Endothelial cell of umbilical vein (primary cell): ENCODE results near the gene TRDMT1. TPM values are rescaled to one million over a fixed set of nuclear protein-coding genes. Genes with fewer than 3 reads are reported as not detected.

Source experiments
- BruUV-seq: library from RNA; stranded (reverse); fragments of 400-500 nt; replicated peaks from 2 replicates; lab custom pipeline; 2021; lab: Mats Ljungman, UMichigan
- CTCF ChIA-PET: fragments of 300-600, 350-600 bp; sonication (Branson Sonifier 250); formaldehyde crosslinking; loops from one replicate; lab custom pipeline; 2021; ENCODE audit warnings: antibody characterized with exemption, inconsistent platforms; lab: Charles Lee
- POLR2A ChIA-PET: fragments of 300-600, 350-600 bp; sonication (Branson Sonifier 250); formaldehyde crosslinking; loops from one replicate; lab custom pipeline; 2021; ENCODE audit warnings: antibody characterized with exemption, inconsistent platforms; lab: Charles Lee
- DNase-seq: peaks from one replicate; pipeline ENCODE4 v3.0.0-alpha.2; 2011; ENCODE audit warnings: low read depth, low spot score
- FAIRE-seq: peaks from 2 replicates; lab custom pipeline; 2011; peaks lifted over from hg19 to GRCh38; lab: Jason Lieb, UNC
- H2AFZ ChIP-seq: 2 replicates; pipeline ENCODE4 v1.6.0; 2012; ENCODE audit warnings: low read depth, low read length, control low read depth, inconsistent platforms
- H3K27ac ChIP-seq: 2 replicates; pipeline ENCODE4 v1.5.1; 2011; ENCODE audit warnings: low read depth, mild to moderate bottlenecking, control low read depth, low read length, moderate library complexity; ENCODE audit not compliant: insufficient read depth
- H3K27me3 ChIP-seq, 2 experiments: 2 replicates each; pipeline versions ENCODE4 v1.6.0 to v1.6.1; 2011; ENCODE audit warnings: low read length in 2 of 2, mixed read lengths in 1 of 2; ENCODE audit not compliant: control insufficient read depth in 2 of 2, insufficient read depth in 2 of 2
- H3K36me3 ChIP-seq, 2 experiments: 2 replicates in 1 of 2; 3 replicates in 1 of 2; pipeline ENCODE4 v1.5.1; 2011; ENCODE audit warnings: low read length in 2 of 2, mild to moderate bottlenecking in 1 of 2, moderate library complexity in 1 of 2; ENCODE audit not compliant: control insufficient read depth in 2 of 2, insufficient read depth in 2 of 2; ENCODE audit errors: extremely low read depth in 1 of 2
- H3K4me1 ChIP-seq: 3 replicates; pipeline ENCODE4 v1.5.1; 2011; ENCODE audit warnings: mild to moderate bottlenecking, low read length; ENCODE audit not compliant: control insufficient read depth, insufficient read depth; ENCODE audit errors: extremely low read depth
- H3K4me2 ChIP-seq: 2 replicates; pipeline ENCODE4 v1.6.1; 2011; ENCODE audit warnings: low read length, control low read depth, mixed read lengths; ENCODE audit not compliant: insufficient read depth
- H3K4me3 ChIP-seq, 3 experiments: fragments of 200-600 bp in 1 of 3; sonication (generic), shearing (Covaris generic) in 1 of 3; replicated peaks in 1 of 3; 2 replicates each; pipeline ENCODE4 v1.5.1; 2011 to 2016; ENCODE audit warnings: control low read depth in 3 of 3, low read length in 3 of 3, mild to moderate bottlenecking in 2 of 3, inconsistent platforms in 1 of 3, low read depth in 1 of 3, moderate library complexity in 1 of 3; ENCODE audit not compliant: insufficient read depth in 1 of 3
- H3K79me2 ChIP-seq: 2 replicates; pipeline ENCODE4 v1.6.0; 2012; ENCODE audit warnings: low read length, inconsistent platforms; ENCODE audit not compliant: control insufficient read depth, insufficient read depth
- H3K9ac ChIP-seq: replicated peaks from 2 replicates; pipeline ENCODE3; 2011; ENCODE audit warnings: low read length, control low read depth; ENCODE audit not compliant: insufficient read depth; ENCODE audit errors: extremely low read depth
- H3K9me1 ChIP-seq: replicated peaks from 3 replicates; pipeline ENCODE4 v1.6.0; 2011; ENCODE audit warnings: mild to moderate bottlenecking, low read length; ENCODE audit not compliant: control insufficient read depth, insufficient read depth; ENCODE audit errors: extremely low read depth
- H3K9me3 ChIP-seq: replicated peaks from 2 replicates; pipeline ENCODE4 v1.5.1; 2012; ENCODE audit warnings: low read length, inconsistent platforms; ENCODE audit not compliant: control insufficient read depth, insufficient read depth
- H4K20me1 ChIP-seq: replicated peaks from 2 replicates; pipeline ENCODE3; 2011; ENCODE audit warnings: mild to moderate bottlenecking, low read length; ENCODE audit not compliant: control insufficient read depth, insufficient read depth; ENCODE audit errors: extremely low read depth
- CTCF ChIP-seq, 2 donors: IDR thresholded peaks; 1 replicate in 1 of 2; 2 replicates in 1 of 2; pipeline ENCODE4 v1.5.1; 2011; ENCODE audit warnings: low read length in 2 of 2, mild to moderate bottlenecking in 2 of 2, moderate library complexity in 2 of 2, control low read depth in 1 of 2, inconsistent platforms in 1 of 2, low read depth in 1 of 2; ENCODE audit not compliant: insufficient read depth in 1 of 2; ENCODE audit errors: extremely low read depth in 1 of 2
- EZH2 ChIP-seq: IDR thresholded peaks from 2 replicates; pipeline ENCODE4 v1.6.1; 2012; ENCODE audit warnings: borderline replicate concordance, low read depth, mild to moderate bottlenecking, moderate library complexity, low read length, inconsistent platforms; ENCODE audit not compliant: severe bottlenecking
- FOS ChIP-seq: IDR thresholded peaks from 2 replicates; pipeline ENCODE4 v1.6.1; 2011; ENCODE audit warnings: mild to moderate bottlenecking, low read length, moderate library complexity, borderline replicate concordance; ENCODE audit not compliant: insufficient read depth
- GATA2 ChIP-seq: IDR thresholded peaks from 2 replicates; pipeline ENCODE4 v1.7.0; 2011; ENCODE audit warnings: low read depth, mild to moderate bottlenecking, moderate library complexity, mixed read lengths, low read length; ENCODE audit not compliant: insufficient read length, insufficient read depth
- MAX ChIP-seq: IDR thresholded peaks from 2 replicates; pipeline ENCODE4 v1.6.1; 2011; ENCODE audit not compliant: insufficient read depth, insufficient read length
- MYC ChIP-seq: IDR thresholded peaks from one replicate; pipeline ENCODE4 v1.6.1; 2011; ENCODE audit warnings: mild to moderate bottlenecking, low read depth, low read length
- POLR2A ChIP-seq: IDR thresholded peaks from 2 replicates; pipeline ENCODE4 v1.6.1; 2012; ENCODE audit warnings: low read depth, mild to moderate bottlenecking, control low read depth, low read length
- POLR2AphosphoS5 ChIP-seq: IDR thresholded peaks from 2 replicates; pipeline ENCODE4 v1.6.1; 2012; ENCODE audit warnings: low read depth, mild to moderate bottlenecking, control low read depth, low read length, moderate library complexity; ENCODE audit not compliant: insufficient read depth
- dilution Hi-C: fragments of 300-500 bp; cut with MboI; formaldehyde crosslinking; loops from one replicate; pipeline ENCODE4 v1.15.0; 2019; ENCODE audit warnings: low sequenced_read_pairs; ENCODE audit not compliant: extremely low pct_ligation_motif_present
- intact Hi-C: fragments of 100-400 bp; cut with micrococcal nuclease; formaldehyde crosslinking; loops from one replicate; pipeline ENCODE4 v1.10.0; 2022
- polyA plus RNA-seq, 4 experiments: library from polyadenylated mRNA; depleted of rRNA in 3 of 4; stranded (reverse) in 3 of 4; unstranded in 1 of 4; fragments of >200 nt; gene quantifications; 2 replicates each; pipeline versions ENCODE4 v1.2.1 to v1.2.3, GENCODE V29; 2011 to 2012; ENCODE audit warnings: missing spikeins in 1 of 4
- total RNA-seq: library from RNA; stranded (reverse); gene quantifications from 2 replicates; pipeline ENCODE4 v1.2.3, GENCODE V29; 2021

The TRDMT1 gene
- total and polyA plus RNA-seq, 2 donors (not counting 3 experiments of a cell fraction or from before 2014, with no cell fraction given) = 10.0 to 12.3 TPM

GRCh38 chr10:17226891-17227303, 25.4 kb upstream of the TRDMT1 start:
- H3K4me3 ChIP-seq = peak overlapping the region in 1 of 3 experiments; percentile 83
- peak overlapping the region; percentile 100 for H3K9ac ChIP-seq
- ChIA-PET POLR2A (interaction anchor here (1.5 kb wide), 1 partner anchor 11 kb away, joined by 3 read pairs; no protein-coding TSS in a partner anchor), CTCF (interaction anchor here (0.6 to 5.8 kb wide), 6 partner anchors 8 to 394 kb away, joined by 3 to 46 read pairs (median 4); partner anchors contain the start of gene TRDMT1)
- H3K4me1 ChIP-seq = peaks cover 11% of the 10 kb centered on the region
- H3K9me1 ChIP-seq = no peaks in the 10 kb centered on the region
- BruUV-seq = no TSS peak
- FAIRE-seq = peak; percentile 47
- dilution Hi-C loops = no loop called here
- H3K9me3 ChIP-seq = no peaks in the 10 kb centered on the region
- DNase-seq = no peak
- H3K27ac ChIP-seq = peak overlapping the region; percentile 99
- peak overlapping the region; percentile 99 for H3K4me2 ChIP-seq
- no peaks in the 10 kb centered on the region for H3K27me3 ChIP-seq
- peaks cover 6% of the 10 kb centered on the region for H4K20me1 ChIP-seq
- peaks cover 0 to 16% of the 10 kb centered on the region in 2 experiments for H3K36me3 ChIP-seq
- H3K79me2 ChIP-seq = peaks cover 30% of the 10 kb centered on the region
- intact Hi-C loops = no loop called here
- no peak for TF ChIP-seq POLR2A
- TF ChIP-seq POLR2AphosphoS5 = no peak
- no peak for TF ChIP-seq FOS
- TF ChIP-seq MAX = no peak
- no peak for TF ChIP-seq EZH2
- no peak for TF ChIP-seq CTCF (IDR thresholded peaks at IDR 0.05; ENCODE audit: extremely low read depth in 1 of 2, insufficient read depth in 1 of 2, low read depth in 1 of 2, low read length in 2 of 2)
- no peak for TF ChIP-seq MYC
- no peak for TF ChIP-seq GATA2
- no peak overlapping the region for H2AFZ ChIP-seq
